Measurements from ENCODE around the gene SRMS.

DNA sequence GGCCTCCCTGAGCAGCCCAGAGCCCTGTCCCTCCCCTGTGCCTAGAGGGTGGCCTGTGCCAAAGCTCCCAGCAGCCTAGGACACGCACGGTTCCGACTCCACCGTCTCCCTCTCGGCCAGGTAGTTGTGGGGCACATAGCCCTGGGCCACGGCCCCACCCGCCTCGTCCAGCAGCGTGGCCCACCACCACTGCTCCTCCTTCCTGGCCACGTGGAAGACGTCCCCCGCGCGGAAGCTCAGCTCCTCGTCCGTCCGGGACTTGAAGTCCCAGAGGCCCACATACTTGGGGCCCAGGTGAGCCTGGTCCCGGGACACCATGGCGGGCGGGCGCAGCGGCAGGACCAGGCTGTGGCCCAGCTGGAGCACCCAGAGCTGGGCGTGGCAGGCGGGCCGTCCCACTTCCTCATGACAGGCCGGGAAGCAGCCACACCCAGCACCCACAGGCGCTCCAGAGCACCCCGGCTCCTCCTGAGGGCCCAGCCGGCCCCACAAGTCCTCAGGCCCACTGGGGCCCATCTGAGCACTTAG is 10.5 kb downstream of the SRMS start, which contains the start of gene PTK6:
- TF ChIP-seq, protein P1, sequence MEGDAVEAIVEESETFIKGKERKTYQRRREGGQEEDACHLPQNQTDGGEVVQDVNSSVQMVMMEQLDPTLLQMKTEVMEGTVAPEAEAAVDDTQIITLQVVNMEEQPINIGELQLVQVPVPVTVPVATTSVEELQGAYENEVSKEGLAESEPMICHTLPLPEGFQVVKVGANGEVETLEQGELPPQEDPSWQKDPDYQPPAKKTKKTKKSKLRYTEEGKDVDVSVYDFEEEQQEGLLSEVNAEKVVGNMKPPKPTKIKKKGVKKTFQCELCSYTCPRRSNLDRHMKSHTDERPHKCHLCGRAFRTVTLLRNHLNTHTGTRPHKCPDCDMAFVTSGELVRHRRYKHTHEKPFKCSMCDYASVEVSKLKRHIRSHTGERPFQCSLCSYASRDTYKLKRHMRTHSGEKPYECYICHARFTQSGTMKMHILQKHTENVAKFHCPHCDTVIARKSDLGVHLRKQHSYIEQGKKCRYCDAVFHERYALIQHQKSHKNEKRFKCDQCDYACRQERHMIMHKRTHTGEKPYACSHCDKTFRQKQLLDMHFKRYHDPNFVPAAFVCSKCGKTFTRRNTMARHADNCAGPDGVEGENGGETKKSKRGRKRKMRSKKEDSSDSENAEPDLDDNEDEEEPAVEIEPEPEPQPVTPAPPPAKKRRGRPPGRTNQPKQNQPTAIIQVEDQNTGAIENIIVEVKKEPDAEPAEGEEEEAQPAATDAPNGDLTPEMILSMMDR (conservative IDR thresholded peaks at IDR 0.05; ENCODE audit: low read length): no peak
- TF ChIP-seq EZH2phosphoT487 (IDR thresholded peaks at IDR 0.05; ENCODE audit: borderline replicate concordance, low read depth, low read length): no peak

Data from OCI-LY7 (cell line).